IMR-90 (cell line): ENCODE measurements around the gene C4orf33. TPM values are rescaled to one million over a fixed set of nuclear protein-coding genes. Genes with fewer than 3 reads are reported as not detected.

Source experiments
- ATAC-seq: fragments of 200-7000 bp; cut with Tn5 transposase; 2 replicates; pipeline ENCODE4 v1.9.1; 2020; ENCODE audit warnings: low read depth, mild to moderate bottlenecking, moderate library complexity
- BruUV-seq: library from RNA; stranded (reverse); fragments of 400-500 nt; replicated peaks from 2 replicates; lab custom pipeline; 2021; lab: Mats Ljungman, UMichigan
- CTCF ChIA-PET: fragments of 300-600 bp; formaldehyde crosslinking; extraction: SDS; loops from one replicate; lab custom pipeline; 2021; ENCODE audit warnings: antibody characterized with exemption; lab: Yijun Ruan, JAX
- POLR2A ChIA-PET: fragments of 300-600 bp; sonication (Branson Sonifier 250); formaldehyde crosslinking; loops from one replicate; lab custom pipeline; 2022; ENCODE audit warnings: antibody characterized with exemption; ENCODE audit not compliant: unreplicated experiment; lab: Charles Lee
- DNase-seq: peaks from one replicate; pipeline ENCODE4 v3.0.0; 2013
- H2AFZ ChIP-seq: replicated peaks from 2 replicates; pipeline ENCODE3; 2013; ENCODE audit warnings: low read length, mild to moderate bottlenecking; ENCODE audit not compliant: poor library complexity
- H2AK5ac ChIP-seq: 2 replicates; pipeline ENCODE4 v1.6.1; 2013; ENCODE audit warnings: low read depth, low read length, inconsistent platforms
- H2AK9ac ChIP-seq: replicated peaks from 2 replicates; pipeline ENCODE3; 2013; ENCODE audit warnings: mild to moderate bottlenecking, low read depth, low read length, moderate library complexity; ENCODE audit not compliant: poor library complexity
- H2BK120ac ChIP-seq: 2 replicates; pipeline ENCODE4 v1.6.1; 2013; ENCODE audit warnings: low read depth, low read length, inconsistent platforms
- H2BK15ac ChIP-seq: 3 replicates; pipeline ENCODE4 v1.6.1; 2013; ENCODE audit warnings: low read depth, low read length, inconsistent platforms
- H2BK20ac ChIP-seq: 2 replicates; pipeline ENCODE4 v1.6.1; 2013; ENCODE audit warnings: low read depth, mild to moderate bottlenecking, inconsistent platforms, low read length, moderate library complexity
- H2BK5ac ChIP-seq: 2 replicates; pipeline ENCODE4 v1.6.1; 2013; ENCODE audit warnings: mild to moderate bottlenecking, low read depth, low read length, inconsistent platforms; ENCODE audit not compliant: poor library complexity, severe bottlenecking
- H3K14ac ChIP-seq: replicated peaks from 2 replicates; pipeline ENCODE4 v1.6.1; 2013; ENCODE audit warnings: low read depth, low read length, inconsistent platforms
- H3K18ac ChIP-seq: 2 replicates; pipeline ENCODE4 v1.6.1; 2013; ENCODE audit warnings: low read depth, low read length, control low read depth
- H3K23ac ChIP-seq: 2 replicates; pipeline ENCODE4 v1.6.1; 2013; ENCODE audit warnings: low read depth, low read length, inconsistent platforms
- H3K27ac ChIP-seq: 2 replicates; pipeline ENCODE4 v1.5.1; 2013; ENCODE audit warnings: mild to moderate bottlenecking, control low read depth, low read length; ENCODE audit not compliant: insufficient read depth
- H3K27me3 ChIP-seq: 2 replicates; pipeline ENCODE4 v1.6.1; 2013; ENCODE audit warnings: low read length; ENCODE audit not compliant: control insufficient read depth, insufficient read depth
- H3K36me3 ChIP-seq: 2 replicates; pipeline ENCODE4 v1.6.1; 2013; ENCODE audit warnings: low read length, mixed read lengths; ENCODE audit not compliant: control insufficient read depth, insufficient read depth
- H3K4ac ChIP-seq: 2 replicates; pipeline ENCODE4 v1.6.1; 2013; ENCODE audit warnings: low read depth, low read length, inconsistent platforms
- H3K4me1 ChIP-seq: 2 replicates; pipeline ENCODE4 v1.6.1; 2013; ENCODE audit warnings: low read length, mixed read lengths; ENCODE audit not compliant: control insufficient read depth, insufficient read depth
- H3K4me2 ChIP-seq: 2 replicates; pipeline ENCODE4 v1.6.1; 2013; ENCODE audit warnings: low read depth, mild to moderate bottlenecking, control low read depth, low read length, moderate library complexity
- H3K4me3 ChIP-seq: 2 replicates; pipeline ENCODE4 v1.5.1; 2013; ENCODE audit warnings: low read depth, mild to moderate bottlenecking, control low read depth, low read length, moderate library complexity; ENCODE audit not compliant: insufficient read depth
- H3K56ac ChIP-seq: 2 replicates; pipeline ENCODE4 v1.6.1; 2013; ENCODE audit warnings: low read length, inconsistent platforms; ENCODE audit not compliant: insufficient read depth; ENCODE audit errors: extremely low read depth
- H3K79me1 ChIP-seq, 2 experiments: 2 replicates each; pipeline ENCODE4 v1.6.1; 2013; ENCODE audit warnings: low read length in 2 of 2, inconsistent platforms in 1 of 2, low read depth in 1 of 2
- H3K9ac ChIP-seq: 2 replicates; pipeline ENCODE4 v1.6.1; 2013; ENCODE audit warnings: low read depth, low read length, control low read depth
- H3K9me1 ChIP-seq: 2 replicates; pipeline ENCODE4 v1.6.1; 2013; ENCODE audit warnings: low read length, inconsistent platforms; ENCODE audit not compliant: insufficient read depth
- H3K9me3 ChIP-seq: 2 replicates; pipeline ENCODE4 v1.6.1; 2013; ENCODE audit warnings: low read length; ENCODE audit not compliant: control insufficient read depth, insufficient read depth
- H4K20me1 ChIP-seq: 2 replicates; pipeline ENCODE4 v1.6.1; 2013; ENCODE audit warnings: low read length, inconsistent platforms; ENCODE audit not compliant: insufficient read depth
- H4K5ac ChIP-seq: 2 replicates; pipeline ENCODE4 v1.6.1; 2013; ENCODE audit warnings: mild to moderate bottlenecking, low read depth, low read length, control low read depth
- H4K8ac ChIP-seq, 2 experiments: 2 replicates each; pipeline ENCODE4 v1.6.1; 2013; ENCODE audit warnings: low read depth in 2 of 2, low read length in 2 of 2, control low read depth in 1 of 2, inconsistent platforms in 1 of 2
- H4K91ac ChIP-seq: 2 replicates; pipeline ENCODE4 v1.6.1; 2013; ENCODE audit warnings: low read depth, low read length, inconsistent platforms; ENCODE audit not compliant: insufficient read depth
- BHLHE40 ChIP-seq: fragments of 150-350 bp; IDR thresholded peaks from 2 replicates; pipeline ENCODE4 v1.6.1; 2016; ENCODE audit warnings: mild to moderate bottlenecking, low read depth, low read length
- CEBPB ChIP-seq: IDR thresholded peaks from 2 replicates; pipeline ENCODE4 v1.6.1; 2012; ENCODE audit warnings: low read depth, low read length, improper control_type of control experiment
- CHD1 ChIP-seq: IDR thresholded peaks from 2 replicates; pipeline ENCODE4 v1.6.1; 2012; ENCODE audit warnings: low read depth, low read length, improper control_type of control experiment
- CTCF ChIP-seq: conservative IDR thresholded peaks from 2 replicates; pipeline ENCODE4 v1.5.1; 2012; ENCODE audit warnings: mild to moderate bottlenecking, low read depth, low read length, improper control_type of control experiment
- ELK1 ChIP-seq: fragments of 150-350 bp; IDR thresholded peaks from 2 replicates; pipeline ENCODE4 v1.6.1; 2016; ENCODE audit warnings: low read depth, mild to moderate bottlenecking, low read length, moderate library complexity, borderline replicate concordance
- FOS ChIP-seq: fragments of 150-350 bp; IDR thresholded peaks from 2 replicates; pipeline ENCODE4 v1.6.1; 2016; ENCODE audit warnings: low read depth, low read length
- MAFK ChIP-seq: IDR thresholded peaks from 2 replicates; pipeline ENCODE4 v1.6.1; 2012; ENCODE audit warnings: low read depth, low read length, improper control_type of control experiment
- MAZ ChIP-seq: IDR thresholded peaks from 2 replicates; pipeline ENCODE4 v1.6.1; 2012; ENCODE audit warnings: low read depth, mild to moderate bottlenecking, low read length, improper control_type of control experiment, moderate library complexity, borderline replicate concordance
- MXI1 ChIP-seq: IDR thresholded peaks from 2 replicates; pipeline ENCODE4 v1.6.1; 2012; ENCODE audit warnings: low read depth, mild to moderate bottlenecking, low read length, moderate library complexity, borderline replicate concordance
- NFE2L2 ChIP-seq: fragments of 150-350 bp; IDR thresholded peaks from 2 replicates; pipeline ENCODE4 v1.6.1; 2016; ENCODE audit warnings: low read depth, mild to moderate bottlenecking, low read length
- POLR2A ChIP-seq: IDR thresholded peaks from 2 replicates; pipeline ENCODE4 v1.6.1; 2012; ENCODE audit warnings: mild to moderate bottlenecking, low read depth, low read length
- RAD21 ChIP-seq: IDR thresholded peaks from 2 replicates; pipeline ENCODE4 v1.6.1; 2012; ENCODE audit warnings: low read length, improper control_type of control experiment
- RCOR1 ChIP-seq: IDR thresholded peaks from 2 replicates; pipeline ENCODE4 v1.6.1; 2012; ENCODE audit warnings: mild to moderate bottlenecking, low read length, improper control_type of control experiment; ENCODE audit not compliant: insufficient replicate concordance
- RFX5 ChIP-seq: IDR thresholded peaks from 2 replicates; pipeline ENCODE4 v1.8.0; 2012; ENCODE audit warnings: low read depth, mild to moderate bottlenecking, low read length, moderate library complexity
- SMC3 ChIP-seq: fragments of 150-350 bp; IDR thresholded peaks from 2 replicates; pipeline ENCODE4 v1.6.1; 2016; ENCODE audit warnings: low read depth, mild to moderate bottlenecking, antibody characterized with exemption, low read length, moderate library complexity
- USF2 ChIP-seq: fragments of 150-350 bp; IDR thresholded peaks from 2 replicates; pipeline ENCODE4 v1.6.1; 2017; ENCODE audit warnings: mild to moderate bottlenecking, antibody characterized with exemption, low read length, low read depth
- dilution Hi-C: fragments of 300-500 bp; cut with HindIII; formaldehyde crosslinking; loops from one replicate; pipeline ENCODE4 v1.14.3; 2018; ENCODE audit warnings: low sequenced_read_pairs; ENCODE audit not compliant: unreplicated experiment
- in situ Hi-C: fragments of 300-500 bp; cut with MboI; formaldehyde crosslinking; loops from 3 replicates; pipeline ENCODE4 v1.14.3; 2019; ENCODE audit warnings: low sequenced_read_pairs, inconsistent platforms, mixed read lengths
- intact Hi-C: fragments of 100-400 bp; cut with micrococcal nuclease; formaldehyde crosslinking; loops from 2 replicates; pipeline ENCODE4 v1.10.0; 2022
- polyA plus RNA-seq, 3 experiments: library from polyadenylated mRNA; depleted of rRNA; stranded (reverse); fragments of >200 nt; gene quantifications; 2 replicates each; pipeline ENCODE4 v1.2.3, GENCODE V29; 2012; ENCODE audit warnings: low replicate concordance in 1 of 3
- total RNA-seq: library from RNA; depleted of rRNA; stranded (reverse); fragments of >200 nt; gene quantifications from 2 replicates; pipeline ENCODE4 v1.2.3, GENCODE V29; 2012

C4orf33 gene
- total and polyA plus RNA-seq, 2 of the 4 experiments (the other 2 are of a cell fraction): 4.7 to 5.3 TPM

- Histone ChIP-seq H3K4me3 (no peak overlapping the region), H3K27ac (no peak overlapping the region), H2BK20ac (no peak overlapping the region), H2AFZ (no peak overlapping the region), H3K36me3 (peaks cover 14% of the 10 kb centered on the region), H2BK15ac (no peak overlapping the region), H3K27me3 (no peaks in the 10 kb centered on the region), H2AK9ac (no peak overlapping the region), H3K9ac (no peak overlapping the region), H3K9me1 (no peaks in the 10 kb centered on the region; the same call in 1 of the 2 replicates), H2AK5ac (no peak overlapping the region), H3K4ac (no peak overlapping the region), H3K56ac (no peak overlapping the region), H3K23ac (no peak overlapping the region), H3K4me1 (peaks cover 3% of the 10 kb centered on the region; the same call in 1 of the 2 replicates), H3K14ac (no peak overlapping the region), H4K5ac (no peak overlapping the region), H2BK5ac (no peak overlapping the region), H3K9me3 (no peaks in the 10 kb centered on the region), H3K79me1 (peaks cover 0 to 8% of the 10 kb centered on the region in 2 experiments; a peak in 2 of 4 replicates), H4K91ac (no peak overlapping the region), H2BK120ac (no peak overlapping the region), H3K4me2 (no peak overlapping the region), H4K8ac (no peak overlapping the region), H3K18ac (no peak overlapping the region), H4K20me1 (no peaks in the 10 kb centered on the region)
- in situ Hi-C loops: no loop called here
- no peak for ATAC-seq
- BruUV-seq: no TSS peak
- ChIA-PET POLR2A (no interaction called here), CTCF (no interaction called here)
- TF ChIP-seq MXI1: no peak
- TF ChIP-seq CEBPB: no peak
- TF ChIP-seq RAD21: no peak
- TF ChIP-seq RCOR1: no peak
- TF ChIP-seq ELK1: no peak
- TF ChIP-seq FOS: no peak
- TF ChIP-seq CHD1: no peak
- no peak for TF ChIP-seq SMC3
- TF ChIP-seq MAZ: no peak
- no peak for TF ChIP-seq MAFK
- TF ChIP-seq POLR2A: no peak
- no peak for TF ChIP-seq RFX5
- TF ChIP-seq BHLHE40: no peak
- TF ChIP-seq CTCF: no peak
- TF ChIP-seq USF2: no peak
- no peak for TF ChIP-seq NFE2L2
- DNase-seq: no peak
- intact Hi-C loops: no loop called here
- dilution Hi-C loops: no loop called here
Observed at GRCh38 chr4:129077326-129077725, 18.6 kb upstream of the C4orf33 start.
